Prostate gland (tissue), 2 donors: Measurements from ENCODE around the gene RANBP1. TPM values are rescaled to one million over a fixed set of nuclear protein-coding genes. Genes with fewer than 3 reads are reported as not detected.

Source experiments
- DNase-seq: peaks from one replicate; pipeline ENCODE4 v3.0.0-alpha.2; 2019; ENCODE audit warnings: low spot score
- H3K27ac ChIP-seq, 2 donors: fragments of 200-600 bp; sonication (generic); 2 replicates each; pipeline ENCODE4 v1.5.1; 2017 to 2019
- H3K27me3 ChIP-seq: fragments of 200-600 bp; sonication (generic); replicated peaks from 2 replicates; pipeline ENCODE4 v1.5.1; 2019; ENCODE audit not compliant: insufficient read depth
- H3K36me3 ChIP-seq, 2 donors: fragments of 200-600 bp; sonication (generic); 1 replicate in 1 of 2; 2 replicates in 1 of 2; pipeline versions ENCODE4 v1.5.1 to v1.8.1; 2017 to 2019
- H3K4me1 ChIP-seq: fragments of 200-600 bp; sonication (generic); replicated peaks from 2 replicates; pipeline ENCODE4 v1.5.1; 2019
- H3K4me3 ChIP-seq, 2 donors: fragments of 200-600 bp; sonication (generic); 2 replicates each; pipeline ENCODE4 v1.5.1; 2017 to 2019
- H3K9me3 ChIP-seq: fragments of 200-600 bp; sonication (generic); 2 replicates; pipeline ENCODE4 v1.5.1; 2017
- CTCF ChIP-seq, 4 experiments: fragments of 200-600 bp in 2 of 4; fragments of 450-650 bp in 2 of 4; sonication (generic) in 2 of 4; IDR thresholded peaks; 1 replicate in 3 of 4; 2 replicates in 1 of 4; pipeline ENCODE4 v1.5.1; 2016 to 2019; ENCODE audit warnings: antibody characterized with exemption in 4 of 4, mild to moderate bottlenecking in 2 of 4, moderate library complexity in 2 of 4
- POLR2A ChIP-seq: fragments of 450-650 bp; IDR thresholded peaks from one replicate; pipeline ENCODE4 v1.6.1; 2016; ENCODE audit warnings: antibody characterized with exemption, mild to moderate bottlenecking
- POLR2AphosphoS5 ChIP-seq: sonication (generic); formaldehyde crosslinking; IDR thresholded peaks from one replicate; pipeline ENCODE4 v1.6.1; 2017; ENCODE audit warnings: antibody characterized with exemption
- WGBS: methylation state at CpG from one replicate; pipeline ENCODE4 v1.1.5; 2018; 5-methylcytosine and 5-hydroxymethylcytosine counted together
- intact Hi-C: fragments of 100-400 bp; cut with DNase I; formaldehyde crosslinking; loops from one replicate; pipeline ENCODE4 v1.14.2; 2022
- total RNA-seq, 2 donors: library from RNA; depleted of rRNA; stranded (reverse); fragments of >200 nt; gene quantifications; one replicate each; pipeline ENCODE4 v1.1.0, GENCODE V29; 2016

Gene RANBP1
- total RNA-seq, 2 donors from 2014 or later, result 108 to 204 TPM

GRCh38 chr22:20107951-20108756 lies 7.8 kb upstream of the RANBP1 start:
- intact Hi-C loops, result no loop called here

GRCh38 chr22:20108757-20109230 lies 7.1 kb upstream of the RANBP1 start:
- Histone ChIP-seq H3K4me1 (no peaks in the 10 kb centered on the region), H3K4me3 (no peak overlapping the region), H3K27me3 (no peaks in the 10 kb centered on the region), H3K9me3 (no peaks in the 10 kb centered on the region), H3K36me3 (peaks cover 14 to 30% of the 10 kb centered on the region in 2 donors), H3K27ac (no peak overlapping the region)
- WGBS, result 81% methylated on average over 11 of the region's 12 CpGs
- no peak for DNase-seq
- TF ChIP-seq POLR2AphosphoS5 (no peak), POLR2A (no peak), CTCF (IDR thresholded peaks at IDR 0.05) (no peak)
- intact Hi-C loops, result no loop called here

More at GRCh38 chr22:20107951-20108756, 7.8 kb upstream of the RANBP1 start:
- Histone ChIP-seq H3K36me3 (peaks cover 14 to 30% of the 10 kb centered on the region in 2 donors), H3K4me1 (no peaks in the 10 kb centered on the region), H3K9me3 (no peaks in the 10 kb centered on the region), H3K27ac (no peak overlapping the region), H3K27me3 (no peaks in the 10 kb centered on the region), H3K4me3 (no peak overlapping the region)
- no peak for TF ChIP-seq CTCF (IDR thresholded peaks at IDR 0.05)
- TF ChIP-seq POLR2AphosphoS5, result no peak
- no peak for TF ChIP-seq POLR2A
- 83% methylated on average over 12 of the region's 13 CpGs for WGBS
- no peak for DNase-seq

- Histone ChIP-seq H3K9me3 (no peaks in the 10 kb centered on the region), H3K4me3 (no peak overlapping the region), H3K27me3 (no peaks in the 10 kb centered on the region), H3K4me1 (no peaks in the 10 kb centered on the region), H3K36me3 (peaks cover 14 to 35% of the 10 kb centered on the region in 2 donors), H3K27ac (no peak overlapping the region)
- no peak for DNase-seq
- WGBS, result 84% methylated on average over 23 of the region's 23 CpGs
- intact Hi-C loops, result no loop called here
- no peak for TF ChIP-seq POLR2A
- no peak for TF ChIP-seq POLR2AphosphoS5
- TF ChIP-seq CTCF (IDR thresholded peaks at IDR 0.05), result no peak
These were observed 6.2 kb upstream of the RANBP1 start for GRCh38 chr22:20109411-20110358.

GRCh38 chr22:20110359-20110985 lies 5.4 kb upstream of the RANBP1 start:
- TF ChIP-seq POLR2A, result no peak
- Histone ChIP-seq H3K36me3 (peaks cover 14 to 43% of the 10 kb centered on the region in 2 donors), H3K27me3 (no peaks in the 10 kb centered on the region), H3K9me3 (no peaks in the 10 kb centered on the region), H3K4me1 (no peaks in the 10 kb centered on the region), H3K4me3 (no peak overlapping the region), H3K27ac (no peak overlapping the region)
- intact Hi-C loops, result no loop called here
- DNase-seq, result no peak
- WGBS, result 81% methylated on average over 9 of the region's 9 CpGs
